Measurements from ENCODE around the gene TCHP.

Gene TCHP

DNA sequence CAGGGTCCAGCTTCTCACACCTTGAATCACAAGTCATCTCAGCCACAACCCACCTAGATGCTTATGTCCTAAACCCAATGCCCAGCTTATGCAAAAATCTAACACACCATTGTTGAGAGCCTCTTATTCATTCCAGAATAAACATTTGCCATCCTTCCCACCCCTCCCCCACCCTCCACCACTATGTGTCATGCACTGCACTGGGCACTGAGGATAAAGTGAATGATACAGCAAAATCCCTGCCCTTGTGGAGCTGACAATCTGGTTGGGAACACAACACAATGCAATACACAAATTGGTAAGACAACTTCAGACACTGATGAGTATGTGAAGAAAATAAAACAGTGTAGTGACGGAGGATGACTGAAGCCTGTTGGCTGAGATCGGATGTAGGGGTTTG is 18.3 kb upstream of the TCHP start:
- TF ChIP-seq PPARA (CRISPR knock-in tag; IDR thresholded peaks at IDR 0.05; ENCODE audit: borderline replicate concordance) (no peak), SNAI2 (CRISPR knock-in tag; IDR thresholded peaks at IDR 0.05) (no peak), TCF4 (CRISPR knock-in tag; IDR thresholded peaks at IDR 0.05; ENCODE audit: borderline replicate concordance) (no peak), GLIS3 (CRISPR knock-in tag; IDR thresholded peaks at IDR 0.05) (no peak), ZNF8 (CRISPR knock-in tag; IDR thresholded peaks at IDR 0.05) (no peak), ZC3H10 (CRISPR knock-in tag; IDR thresholded peaks at IDR 0.05) (no peak), ISL1 (CRISPR knock-in tag; IDR thresholded peaks at IDR 0.05) (no peak), BACH2 (CRISPR knock-in tag; IDR thresholded peaks at IDR 0.05; ENCODE audit: borderline replicate concordance) (no peak), ZNF565 (CRISPR knock-in tag; conservative IDR thresholded peaks at IDR 0.05; ENCODE audit: low read depth) (no peak), RARB (CRISPR knock-in tag; IDR thresholded peaks at IDR 0.05) (no peak), CSDC2 (CRISPR knock-in tag; IDR thresholded peaks at IDR 0.05) (no peak)
- TF ChIP-seq, protein P1, sequence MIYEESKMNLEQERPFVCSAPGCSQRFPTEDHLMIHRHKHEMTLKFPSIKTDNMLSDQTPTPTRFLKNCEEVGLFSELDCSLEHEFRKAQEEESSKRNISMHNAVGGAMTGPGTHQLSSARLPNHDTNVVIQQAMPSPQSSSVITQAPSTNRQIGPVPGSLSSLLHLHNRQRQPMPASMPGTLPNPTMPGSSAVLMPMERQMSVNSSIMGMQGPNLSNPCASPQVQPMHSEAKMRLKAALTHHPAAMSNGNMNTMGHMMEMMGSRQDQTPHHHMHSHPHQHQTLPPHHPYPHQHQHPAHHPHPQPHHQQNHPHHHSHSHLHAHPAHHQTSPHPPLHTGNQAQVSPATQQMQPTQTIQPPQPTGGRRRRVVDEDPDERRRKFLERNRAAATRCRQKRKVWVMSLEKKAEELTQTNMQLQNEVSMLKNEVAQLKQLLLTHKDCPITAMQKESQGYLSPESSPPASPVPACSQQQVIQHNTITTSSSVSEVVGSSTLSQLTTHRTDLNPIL (CRISPR knock-in tag; IDR thresholded peaks at IDR 0.05; ENCODE audit: low read depth), result no peak
- TF ChIP-seq, protein P2, sequence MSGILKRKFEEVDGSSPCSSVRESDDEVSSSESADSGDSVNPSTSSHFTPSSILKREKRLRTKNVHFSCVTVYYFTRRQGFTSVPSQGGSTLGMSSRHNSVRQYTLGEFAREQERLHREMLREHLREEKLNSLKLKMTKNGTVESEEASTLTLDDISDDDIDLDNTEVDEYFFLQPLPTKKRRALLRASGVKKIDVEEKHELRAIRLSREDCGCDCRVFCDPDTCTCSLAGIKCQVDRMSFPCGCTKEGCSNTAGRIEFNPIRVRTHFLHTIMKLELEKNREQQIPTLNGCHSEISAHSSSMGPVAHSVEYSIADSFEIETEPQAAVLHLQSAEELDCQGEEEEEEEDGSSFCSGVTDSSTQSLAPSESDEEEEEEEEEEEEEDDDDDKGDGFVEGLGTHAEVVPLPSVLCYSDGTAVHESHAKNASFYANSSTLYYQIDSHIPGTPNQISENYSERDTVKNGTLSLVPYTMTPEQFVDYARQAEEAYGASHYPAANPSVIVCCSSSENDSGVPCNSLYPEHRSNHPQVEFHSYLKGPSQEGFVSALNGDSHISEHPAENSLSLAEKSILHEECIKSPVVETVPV (CRISPR knock-in tag; IDR thresholded peaks at IDR 0.05), result no peak
- TF ChIP-seq, protein P3, sequence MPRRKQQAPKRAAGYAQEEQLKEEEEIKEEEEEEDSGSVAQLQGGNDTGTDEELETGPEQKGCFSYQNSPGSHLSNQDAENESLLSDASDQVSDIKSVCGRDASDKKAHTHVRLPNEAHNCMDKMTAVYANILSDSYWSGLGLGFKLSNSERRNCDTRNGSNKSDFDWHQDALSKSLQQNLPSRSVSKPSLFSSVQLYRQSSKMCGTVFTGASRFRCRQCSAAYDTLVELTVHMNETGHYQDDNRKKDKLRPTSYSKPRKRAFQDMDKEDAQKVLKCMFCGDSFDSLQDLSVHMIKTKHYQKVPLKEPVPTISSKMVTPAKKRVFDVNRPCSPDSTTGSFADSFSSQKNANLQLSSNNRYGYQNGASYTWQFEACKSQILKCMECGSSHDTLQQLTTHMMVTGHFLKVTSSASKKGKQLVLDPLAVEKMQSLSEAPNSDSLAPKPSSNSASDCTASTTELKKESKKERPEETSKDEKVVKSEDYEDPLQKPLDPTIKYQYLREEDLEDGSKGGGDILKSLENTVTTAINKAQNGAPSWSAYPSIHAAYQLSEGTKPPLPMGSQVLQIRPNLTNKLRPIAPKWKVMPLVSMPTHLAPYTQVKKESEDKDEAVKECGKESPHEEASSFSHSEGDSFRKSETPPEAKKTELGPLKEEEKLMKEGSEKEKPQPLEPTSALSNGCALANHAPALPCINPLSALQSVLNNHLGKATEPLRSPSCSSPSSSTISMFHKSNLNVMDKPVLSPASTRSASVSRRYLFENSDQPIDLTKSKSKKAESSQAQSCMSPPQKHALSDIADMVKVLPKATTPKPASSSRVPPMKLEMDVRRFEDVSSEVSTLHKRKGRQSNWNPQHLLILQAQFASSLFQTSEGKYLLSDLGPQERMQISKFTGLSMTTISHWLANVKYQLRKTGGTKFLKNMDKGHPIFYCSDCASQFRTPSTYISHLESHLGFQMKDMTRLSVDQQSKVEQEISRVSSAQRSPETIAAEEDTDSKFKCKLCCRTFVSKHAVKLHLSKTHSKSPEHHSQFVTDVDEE (CRISPR knock-in tag; IDR thresholded peaks at IDR 0.05), result no peak
- no peak for ATAC-seq

DNA sequence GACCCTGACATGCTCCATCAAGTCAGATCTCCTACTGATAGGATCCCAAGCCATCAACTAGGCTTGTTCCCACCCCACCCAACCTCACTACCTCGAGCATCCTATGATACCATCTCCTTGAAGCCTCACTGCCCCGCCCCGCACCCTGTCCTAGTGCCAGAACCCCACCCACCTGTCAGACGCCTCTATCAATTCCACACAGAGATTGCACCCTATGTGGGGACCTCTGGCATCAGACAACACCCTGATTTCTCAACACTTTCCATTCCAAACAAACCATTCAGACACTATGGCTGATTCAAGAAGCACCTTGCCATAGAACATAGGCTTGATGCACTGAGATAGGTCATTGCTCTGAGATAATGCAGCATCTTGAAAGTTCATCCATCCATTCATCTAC is 16.6 kb upstream of the TCHP start:
- ATAC-seq, result no peak
- no peak for TF ChIP-seq ZC3H10 (CRISPR knock-in tag; IDR thresholded peaks at IDR 0.05)
- no peak for TF ChIP-seq ZNF565 (CRISPR knock-in tag; conservative IDR thresholded peaks at IDR 0.05; ENCODE audit: low read depth)
- TF ChIP-seq, protein P4, sequence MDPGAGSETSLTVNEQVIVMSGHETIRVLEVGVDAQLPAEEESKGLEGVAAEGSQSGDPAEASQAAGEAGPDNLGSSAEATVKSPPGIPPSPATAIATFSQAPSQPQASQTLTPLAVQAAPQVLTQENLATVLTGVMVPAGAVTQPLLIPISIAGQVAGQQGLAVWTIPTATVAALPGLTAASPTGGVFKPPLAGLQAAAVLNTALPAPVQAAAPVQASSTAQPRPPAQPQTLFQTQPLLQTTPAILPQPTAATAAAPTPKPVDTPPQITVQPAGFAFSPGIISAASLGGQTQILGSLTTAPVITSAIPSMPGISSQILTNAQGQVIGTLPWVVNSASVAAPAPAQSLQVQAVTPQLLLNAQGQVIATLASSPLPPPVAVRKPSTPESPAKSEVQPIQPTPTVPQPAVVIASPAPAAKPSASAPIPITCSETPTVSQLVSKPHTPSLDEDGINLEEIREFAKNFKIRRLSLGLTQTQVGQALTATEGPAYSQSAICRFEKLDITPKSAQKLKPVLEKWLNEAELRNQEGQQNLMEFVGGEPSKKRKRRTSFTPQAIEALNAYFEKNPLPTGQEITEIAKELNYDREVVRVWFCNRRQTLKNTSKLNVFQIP (CRISPR knock-in tag; IDR thresholded peaks at IDR 0.05; ENCODE audit: borderline replicate concordance, low read depth), result no peak
- TF ChIP-seq ARNTL (CRISPR knock-in tag; IDR thresholded peaks at IDR 0.05; ENCODE audit: borderline replicate concordance, low read depth), result no peak
- TF ChIP-seq TOX (CRISPR knock-in tag; IDR thresholded peaks at IDR 0.05; ENCODE audit: borderline replicate concordance), result no peak
- TF ChIP-seq GLIS3 (CRISPR knock-in tag; IDR thresholded peaks at IDR 0.05), result no peak
- TF ChIP-seq, protein P5, sequence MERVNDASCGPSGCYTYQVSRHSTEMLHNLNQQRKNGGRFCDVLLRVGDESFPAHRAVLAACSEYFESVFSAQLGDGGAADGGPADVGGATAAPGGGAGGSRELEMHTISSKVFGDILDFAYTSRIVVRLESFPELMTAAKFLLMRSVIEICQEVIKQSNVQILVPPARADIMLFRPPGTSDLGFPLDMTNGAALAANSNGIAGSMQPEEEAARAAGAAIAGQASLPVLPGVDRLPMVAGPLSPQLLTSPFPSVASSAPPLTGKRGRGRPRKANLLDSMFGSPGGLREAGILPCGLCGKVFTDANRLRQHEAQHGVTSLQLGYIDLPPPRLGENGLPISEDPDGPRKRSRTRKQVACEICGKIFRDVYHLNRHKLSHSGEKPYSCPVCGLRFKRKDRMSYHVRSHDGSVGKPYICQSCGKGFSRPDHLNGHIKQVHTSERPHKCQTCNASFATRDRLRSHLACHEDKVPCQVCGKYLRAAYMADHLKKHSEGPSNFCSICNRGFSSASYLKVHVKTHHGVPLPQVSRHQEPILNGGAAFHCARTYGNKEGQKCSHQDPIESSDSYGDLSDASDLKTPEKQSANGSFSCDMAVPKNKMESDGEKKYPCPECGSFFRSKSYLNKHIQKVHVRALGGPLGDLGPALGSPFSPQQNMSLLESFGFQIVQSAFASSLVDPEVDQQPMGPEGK (CRISPR knock-in tag; IDR thresholded peaks at IDR 0.05; ENCODE audit: borderline replicate concordance), result no peak
- TF ChIP-seq, protein P3 (CRISPR knock-in tag; IDR thresholded peaks at IDR 0.05), result no peak
- no peak for TF ChIP-seq RARB (CRISPR knock-in tag; IDR thresholded peaks at IDR 0.05)

Data from SK-N-SH treated with all-trans-retinoic acid at 6 μM for 48 hours (cell line).